ENCODE measurements around the gene MYBPHL. TPM values are rescaled to one million over a fixed set of nuclear protein-coding genes. Genes with fewer than 3 reads are reported as not detected.

MYBPHL gene, protein sequence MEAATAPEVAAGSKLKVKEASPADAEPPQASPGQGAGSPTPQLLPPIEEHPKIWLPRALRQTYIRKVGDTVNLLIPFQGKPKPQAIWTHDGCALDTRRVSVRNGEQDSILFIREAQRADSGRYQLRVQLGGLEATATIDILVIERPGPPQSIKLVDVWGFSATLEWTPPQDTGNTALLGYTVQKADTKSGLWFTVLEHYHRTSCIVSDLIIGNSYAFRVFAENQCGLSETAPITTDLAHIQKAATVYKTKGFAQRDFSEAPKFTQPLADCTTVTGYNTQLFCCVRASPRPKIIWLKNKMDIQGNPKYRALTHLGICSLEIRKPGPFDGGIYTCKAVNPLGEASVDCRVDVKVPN
- 0.63 TPM for total RNA-seq

DNA sequence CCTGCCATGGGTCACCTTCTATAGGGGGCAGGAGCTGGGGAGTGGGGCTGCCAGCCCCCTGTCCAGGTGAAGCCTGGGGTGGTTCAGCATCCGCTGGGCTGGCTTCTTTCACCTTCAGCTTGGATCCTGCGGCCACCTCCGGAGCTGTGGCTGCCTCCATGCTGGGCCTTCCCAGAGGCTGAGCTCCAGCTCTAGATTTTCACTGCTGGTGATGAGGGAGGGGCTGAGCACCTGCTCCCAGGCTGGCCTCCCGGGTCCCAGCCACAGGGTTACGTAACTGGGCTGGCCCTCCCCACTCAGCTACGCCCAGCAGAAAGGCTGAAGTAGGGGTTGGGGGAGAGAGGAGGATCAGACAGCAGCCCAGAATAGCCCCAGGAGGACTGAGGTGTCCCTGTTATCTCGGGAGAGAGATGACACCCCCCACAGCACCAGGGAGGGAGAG lies at the start of gene MYBPHL:
Gene MYBPHL, minus strand, starts transcription at position 180 of the 442 bp plus-strand sequence. Its CDS starts 20 bp downstream, at position 160.

DNA sequence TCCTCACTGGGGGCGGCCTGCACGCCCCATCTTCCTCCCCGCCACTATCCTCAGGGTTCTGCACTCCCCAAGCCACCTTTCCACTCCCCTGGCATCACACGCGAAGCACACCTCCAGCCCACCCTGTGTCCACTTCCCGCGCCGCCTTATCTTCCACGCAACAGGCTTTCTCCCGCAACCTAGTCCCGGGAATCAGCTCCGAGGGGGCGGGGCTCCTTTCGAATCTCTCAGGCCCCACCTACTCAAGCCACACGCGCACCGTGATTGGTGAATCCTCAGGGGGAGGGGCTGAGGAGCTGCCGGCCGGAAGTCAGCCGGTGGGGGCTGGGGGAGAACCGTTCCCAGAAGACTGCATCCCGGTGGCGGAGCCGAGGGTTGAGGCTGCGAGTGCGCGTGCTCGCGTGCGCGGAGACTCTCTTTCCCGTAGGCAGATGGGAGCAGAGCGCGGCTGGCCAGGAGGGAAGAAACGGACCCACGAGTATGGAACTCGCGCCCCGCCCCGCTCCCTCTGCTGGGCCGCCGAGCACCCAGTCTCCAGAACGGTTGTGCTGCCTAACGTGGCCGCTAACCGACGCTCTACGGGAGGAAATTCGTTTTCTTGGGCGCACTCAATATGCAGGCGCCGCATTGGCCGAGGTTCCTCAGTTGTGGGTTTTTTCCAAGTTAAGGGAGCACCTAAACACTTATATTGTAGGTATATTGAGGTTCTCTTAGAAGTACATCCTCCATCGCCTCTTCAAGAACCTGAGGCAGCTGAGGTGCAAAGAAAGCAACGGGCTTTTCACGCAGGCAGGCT lies 23.7 kb downstream of the MYBPHL start, which contains the start of gene PSRC1:
Gene PSRC1, minus strand, starts transcription at position 194 of the 796 bp plus-strand sequence.

DNA sequence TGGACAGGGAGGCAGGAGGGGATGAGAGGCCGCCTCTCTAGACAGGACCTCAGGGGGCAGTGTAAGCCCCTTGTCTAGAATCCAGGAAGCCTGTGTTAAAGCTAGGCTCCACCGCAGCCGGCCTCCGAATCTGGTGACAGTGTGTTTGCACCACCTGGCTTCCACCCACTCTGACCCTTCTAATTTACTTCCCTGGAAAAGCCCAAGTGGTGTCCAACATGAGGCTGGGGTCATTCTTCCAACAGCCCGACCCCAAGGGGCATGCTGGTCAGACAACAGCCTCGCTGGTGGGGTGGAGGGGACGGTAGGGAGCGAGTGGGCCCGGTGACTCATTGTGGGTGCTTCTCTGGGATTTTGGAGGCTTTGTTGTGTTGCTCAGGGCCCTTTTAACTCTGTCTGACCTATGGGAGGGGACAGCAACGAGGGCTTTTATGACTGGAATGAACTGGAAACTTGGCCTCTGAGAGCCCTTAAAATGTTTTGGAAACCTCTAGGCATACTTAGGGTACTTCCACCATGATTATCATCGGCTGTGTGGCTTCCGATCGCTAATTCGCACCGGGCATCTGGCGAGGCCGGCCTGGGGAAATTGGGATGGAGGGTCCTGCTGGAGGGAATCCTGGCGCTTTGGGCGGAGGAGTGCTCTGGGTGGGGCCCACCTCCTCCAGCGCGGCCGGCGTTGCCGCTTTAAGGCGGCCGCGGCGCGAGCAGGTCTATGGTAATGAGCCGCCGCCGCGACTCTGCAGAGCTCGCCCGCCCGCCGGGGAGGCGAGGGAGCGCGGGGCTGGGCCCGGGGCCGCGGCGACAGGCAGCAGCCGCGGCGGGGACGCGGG lies 57.8 kb downstream of the MYBPHL start, which contains the start of gene CELSR2:
Gene CELSR2, plus strand, starts transcription at position 743 of the 833 bp plus-strand sequence. CDS start 541 bp downstream, outside the sequence.

Other genes starting within 250 kb of the MYBPHL start
- 35.4 TPM for gene TAF13, start 231.0 kb downstream of the MYBPHL start, total RNA-seq
- gene TMEM167B, start 216.2 kb downstream of the MYBPHL start, total RNA-seq = 31.3 TPM
- 44.8 TPM for gene ELAPOR1, start 192.9 kb downstream of the MYBPHL start, total RNA-seq
- gene SARS1, start 93.1 kb downstream of the MYBPHL start, total RNA-seq = 164 TPM
- 82.6 TPM for gene CELSR2, start 57.5 kb downstream of the MYBPHL start, total RNA-seq
- 14.1 TPM for gene PSRC1, start 23.9 kb downstream of the MYBPHL start, total RNA-seq
- 82.9 TPM for gene SORT1, start 90.9 kb upstream of the MYBPHL start, total RNA-seq
- 37.2 TPM for gene PSMA5, start 119.4 kb upstream of the MYBPHL start, total RNA-seq
- gene SYPL2, start 159.5 kb upstream of the MYBPHL start, total RNA-seq = not detected
- gene ATXN7L2, start 176.9 kb upstream of the MYBPHL start, total RNA-seq = 9.4 TPM
- 7.5 TPM for gene CYB561D1, start 187.1 kb upstream of the MYBPHL start, total RNA-seq
- gene AMIGO1, start 202.7 kb upstream of the MYBPHL start, total RNA-seq = 13.1 TPM
- 5.9 TPM for gene GPR61, start 232.9 kb upstream of the MYBPHL start, total RNA-seq
- 16.6 TPM for gene GNAI3, start 241.6 kb upstream of the MYBPHL start, total RNA-seq

Measured in parietal lobe (tissue), 1 donor.